ACC112 (cell line): Measurements from ENCODE around the gene SLC27A4.

ENCODE experiments used
- H2AFZ ChIP-seq: fragments of 200-600 bp; sonication (generic); one replicate; pipeline ENCODE4 v1.6.0; 2017; ENCODE audit warnings: antibody characterized with exemption, low read length; ENCODE audit not compliant: unreplicated experiment
- H3K27ac ChIP-seq: fragments of 200-600 bp; sonication (generic); 2 replicates; pipeline ENCODE4 v1.5.1; 2014; ENCODE audit warnings: low read depth, mild to moderate bottlenecking, antibody characterized with exemption, low read length, moderate library complexity
- H3K27me3 ChIP-seq: fragments of 200-600 bp; sonication (generic); 2 replicates; pipeline ENCODE4 v1.6.1; 2014; ENCODE audit warnings: mild to moderate bottlenecking, antibody characterized with exemption, low read length, moderate library complexity, mixed read lengths; ENCODE audit not compliant: insufficient read depth
- H3K36me3 ChIP-seq: fragments of 200-600 bp; sonication (generic); 2 replicates; pipeline ENCODE4 v1.6.1; 2016; ENCODE audit warnings: mild to moderate bottlenecking, antibody characterized with exemption, low read length, moderate library complexity, mixed read lengths; ENCODE audit not compliant: insufficient read depth
- H3K4me1 ChIP-seq: fragments of 200-600 bp; sonication (generic); one replicate; pipeline ENCODE4 v1.6.1; 2016; ENCODE audit warnings: low read length, mixed read lengths; ENCODE audit not compliant: insufficient read depth, unreplicated experiment, control insufficient read depth
- H3K4me3 ChIP-seq: fragments of 200-600 bp; sonication (generic); 2 replicates; pipeline ENCODE4 v1.5.1; 2014; ENCODE audit warnings: mild to moderate bottlenecking, low read depth, low read length
- H3K79me2 ChIP-seq: fragments of 200-600 bp; sonication (generic); one replicate; pipeline ENCODE4 v1.6.0; 2016; ENCODE audit warnings: low read length; ENCODE audit not compliant: control insufficient read depth, unreplicated experiment, insufficient read depth

SLC27A4 gene

DNA sequence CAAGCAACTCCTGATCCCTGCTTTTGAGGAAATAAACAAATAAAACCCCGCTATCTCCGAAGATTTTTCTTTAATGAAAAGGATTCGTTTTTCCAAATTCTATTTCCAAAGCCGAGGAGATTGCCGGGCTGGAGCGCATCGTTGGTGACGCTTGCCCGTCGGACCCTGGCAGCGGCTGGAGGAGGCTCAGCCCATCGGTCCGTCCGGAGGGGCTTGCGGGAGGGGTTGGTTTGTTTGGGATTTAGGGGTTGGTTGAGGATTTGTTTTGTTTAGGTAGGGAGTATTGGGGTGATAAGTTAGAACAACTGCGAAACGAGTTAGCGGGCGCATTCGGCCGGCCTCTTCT lies 51.6 kb downstream of the SLC27A4 start:
- peaks cover 4% of the 10 kb centered on the region for H3K27me3 ChIP-seq
- no peak overlapping the region for H3K27ac ChIP-seq
- H3K79me2 ChIP-seq: no peaks in the 10 kb centered on the region
- no peak overlapping the region for H2AFZ ChIP-seq
- H3K4me1 ChIP-seq: peaks cover 3% of the 10 kb centered on the region
- H3K4me3 ChIP-seq: no peak overlapping the region
- H3K36me3 ChIP-seq: no peaks in the 10 kb centered on the region

DNA sequence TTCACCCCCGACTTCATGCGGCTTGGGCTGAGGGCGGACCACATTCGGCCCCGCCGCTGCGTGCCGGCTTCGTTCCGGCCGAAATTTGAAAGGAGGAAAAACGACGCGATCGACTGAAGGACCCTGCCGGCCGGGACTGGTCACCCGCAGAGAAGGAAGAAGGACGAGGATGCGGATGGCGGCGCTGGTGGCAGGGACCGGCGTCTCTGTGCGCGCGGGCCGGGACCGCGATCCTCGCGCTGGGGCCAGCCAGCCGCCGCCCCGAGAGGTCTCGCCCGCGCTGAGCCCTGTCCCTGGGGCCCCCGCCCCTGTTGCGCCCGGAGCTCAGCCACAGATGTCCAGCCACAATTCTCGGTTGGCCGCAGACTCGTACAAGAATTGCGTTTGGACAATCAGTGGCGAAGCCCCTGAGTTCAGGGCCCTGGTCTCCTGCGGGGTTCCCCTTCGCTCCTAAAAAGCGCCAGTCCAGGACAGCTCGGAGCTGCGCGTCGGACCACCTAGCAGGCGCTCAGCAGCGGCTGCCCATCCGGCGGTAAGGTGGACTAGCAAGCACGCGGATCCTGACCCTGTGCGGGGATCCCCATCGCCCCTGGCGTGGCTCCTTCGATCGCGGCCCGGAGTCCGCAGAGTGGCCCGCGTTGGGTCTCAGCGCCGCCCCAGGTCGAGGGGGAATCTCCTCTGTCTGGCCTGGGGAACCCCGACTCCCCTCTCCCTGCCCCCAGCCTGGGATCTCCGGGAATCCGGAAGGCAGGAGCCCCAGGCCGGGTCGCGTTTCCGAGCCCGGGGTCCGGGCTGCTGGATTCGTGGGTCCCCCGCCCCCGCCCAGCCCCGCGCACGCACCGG lies 52.2 kb downstream of the SLC27A4 start:
- Histone ChIP-seq H3K27me3 (peaks cover 10% of the 10 kb centered on the region), H2AFZ (no peak overlapping the region), H3K36me3 (no peaks in the 10 kb centered on the region), H3K4me3 (no peak overlapping the region), H3K27ac (no peak overlapping the region), H3K79me2 (no peaks in the 10 kb centered on the region), H3K4me1 (peaks cover 7% of the 10 kb centered on the region)

GRCh38 chr9:128393145-128393775 lies 52.9 kb downstream of the SLC27A4 start:
- no peaks in the 10 kb centered on the region for H3K79me2 ChIP-seq
- H3K27me3 ChIP-seq: peaks cover 14% of the 10 kb centered on the region
- H3K4me3 ChIP-seq: no peak overlapping the region
- H2AFZ ChIP-seq: no peak overlapping the region
- H3K27ac ChIP-seq: no peak overlapping the region
- no peaks in the 10 kb centered on the region for H3K36me3 ChIP-seq
- peaks cover 7% of the 10 kb centered on the region for H3K4me1 ChIP-seq

DNA sequence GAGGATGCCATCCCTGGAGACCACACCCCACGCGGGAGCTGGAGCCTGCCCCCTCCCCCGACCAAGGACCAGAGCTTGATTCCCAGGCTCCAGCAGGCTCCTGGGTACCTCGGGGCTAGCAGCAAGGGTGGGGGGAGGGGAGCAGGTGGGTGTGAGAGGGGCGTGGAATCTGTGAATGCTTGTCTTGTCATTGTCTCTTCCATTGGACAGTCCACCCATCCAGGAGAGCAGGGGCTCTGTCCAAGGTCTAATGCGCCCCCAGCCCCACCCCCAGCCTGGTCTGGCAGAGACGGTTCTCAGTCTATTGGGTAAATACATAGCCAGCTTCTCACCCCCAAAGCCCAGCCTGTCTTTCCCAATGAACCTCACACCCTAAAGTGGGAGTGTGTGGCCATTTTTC lies 53.6 kb downstream of the SLC27A4 start:
- peaks cover 14% of the 10 kb centered on the region for H3K27me3 ChIP-seq
- H3K4me1 ChIP-seq: peaks cover 7% of the 10 kb centered on the region
- no peak overlapping the region for H3K27ac ChIP-seq
- H3K36me3 ChIP-seq: no peaks in the 10 kb centered on the region
- no peaks in the 10 kb centered on the region for H3K79me2 ChIP-seq
- H3K4me3 ChIP-seq: no peak overlapping the region
- no peak overlapping the region for H2AFZ ChIP-seq

DNA sequence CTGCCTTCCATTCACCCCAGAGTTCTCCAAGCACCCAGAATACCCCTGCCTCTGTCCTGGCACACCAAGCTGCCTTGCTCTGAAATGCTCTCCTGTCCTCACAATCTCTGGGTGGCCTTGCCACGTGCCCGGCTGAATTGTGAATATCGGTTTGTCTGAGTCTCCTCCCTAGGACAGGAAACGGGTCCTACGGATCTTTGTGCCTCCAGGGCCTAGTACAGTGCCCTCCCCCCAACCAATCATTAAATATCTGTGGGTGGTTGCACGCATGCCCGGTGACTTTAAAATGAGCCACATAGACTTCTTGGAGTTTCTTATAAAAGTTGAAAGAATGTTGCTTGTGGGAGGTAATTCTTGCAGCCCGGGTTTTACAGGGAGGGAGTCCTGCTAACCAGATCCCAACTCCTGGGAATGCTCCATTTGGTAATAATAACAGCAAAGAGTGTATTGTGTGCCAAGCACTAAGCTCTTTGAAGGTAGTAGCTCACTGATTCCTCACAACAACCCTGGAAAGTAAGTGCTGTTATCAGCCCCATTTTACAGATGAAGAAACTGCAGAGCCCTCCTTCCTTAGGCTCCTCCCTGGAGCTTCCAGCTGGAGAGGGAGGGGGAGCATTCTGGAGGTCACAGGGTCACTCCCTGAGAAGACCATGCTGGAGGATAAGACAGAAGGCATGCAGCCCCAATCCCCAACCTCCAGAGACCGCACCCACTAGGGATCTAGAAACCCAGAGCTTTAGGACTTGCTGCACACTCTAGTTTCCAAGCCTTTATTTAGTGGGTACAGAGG lies 54.2 kb downstream of the SLC27A4 start:
- Histone ChIP-seq H3K4me1 (peaks cover 7% of the 10 kb centered on the region), H3K27ac (no peak overlapping the region), H3K27me3 (peaks cover 14% of the 10 kb centered on the region), H3K4me3 (no peak overlapping the region), H3K36me3 (no peaks in the 10 kb centered on the region), H2AFZ (no peak overlapping the region), H3K79me2 (no peaks in the 10 kb centered on the region)

DNA sequence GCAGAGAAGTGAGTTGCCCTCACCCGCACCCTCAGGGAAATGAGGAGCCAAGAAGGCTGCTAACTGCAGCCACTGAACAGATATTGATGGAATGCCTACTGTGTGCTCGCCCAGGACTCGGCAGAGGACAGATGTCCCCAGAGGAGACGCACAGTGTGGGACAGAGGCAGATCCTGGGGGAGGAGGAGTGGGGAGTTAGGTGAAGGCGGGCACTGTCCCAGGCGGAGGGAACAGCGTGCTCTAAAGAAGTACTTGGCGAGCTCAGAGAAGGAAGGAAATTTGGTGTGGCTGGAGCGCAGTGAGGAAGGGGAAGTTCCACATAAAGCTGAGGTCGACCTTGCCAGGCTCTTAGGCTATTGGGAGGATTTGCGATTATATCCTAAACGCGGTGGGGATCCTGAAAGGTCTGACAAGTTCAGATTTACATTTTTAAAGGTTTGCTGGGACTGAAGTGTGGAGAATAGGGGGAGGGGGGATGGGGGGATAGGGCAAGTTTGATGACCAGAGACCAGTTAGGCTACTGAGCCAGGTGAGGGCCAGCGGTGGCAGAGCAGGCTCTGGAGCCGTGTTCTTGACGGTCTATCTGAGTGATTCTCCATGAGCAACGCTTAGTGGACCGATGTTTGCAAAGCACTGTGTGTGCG lies 56.8 kb downstream of the SLC27A4 start:
- Histone ChIP-seq H2AFZ (no peak overlapping the region), H3K79me2 (no peaks in the 10 kb centered on the region), H3K4me1 (peaks cover 7% of the 10 kb centered on the region), H3K27me3 (peaks cover 14% of the 10 kb centered on the region), H3K27ac (no peak overlapping the region), H3K4me3 (0 out of 2 replicates have a peak overlapping the region, but pooled peaks have one; percentile 26), H3K36me3 (no peaks in the 10 kb centered on the region)

- H3K27me3 ChIP-seq: peaks cover 14% of the 10 kb centered on the region
- no peaks in the 10 kb centered on the region for H3K79me2 ChIP-seq
- no peaks in the 10 kb centered on the region for H3K36me3 ChIP-seq
- H3K27ac ChIP-seq: no peak overlapping the region
- H3K4me3 ChIP-seq: no peak overlapping the region
- no peak overlapping the region for H2AFZ ChIP-seq
- peaks cover 7% of the 10 kb centered on the region for H3K4me1 ChIP-seq
These were observed 57.5 kb downstream of the SLC27A4 start for GRCh38 chr9:128397831-128398230.

DNA sequence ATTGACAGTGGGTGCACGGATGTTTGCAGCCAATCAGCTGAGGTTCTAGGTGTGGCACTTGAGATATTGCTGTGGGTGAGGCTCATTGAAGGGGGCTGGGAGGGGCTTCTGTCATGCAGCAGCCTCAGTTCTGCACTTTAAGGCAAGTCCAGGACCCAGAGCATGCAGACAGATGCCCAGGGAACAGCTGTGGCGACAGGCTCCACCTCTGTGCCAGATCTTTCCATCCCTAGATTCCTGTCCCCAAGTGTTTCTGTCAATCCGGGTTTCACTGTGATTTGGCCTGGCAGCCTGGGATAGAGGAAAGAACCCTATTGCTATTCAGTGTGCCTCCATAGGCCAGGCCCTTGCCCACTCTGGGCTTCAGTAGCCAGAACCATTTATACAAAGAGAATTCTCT lies 59.5 kb downstream of the SLC27A4 start:
- Histone ChIP-seq H3K36me3 (no peaks in the 10 kb centered on the region), H3K4me1 (peaks cover 7% of the 10 kb centered on the region), H3K27me3 (peaks cover 14% of the 10 kb centered on the region), H2AFZ (no peak overlapping the region), H3K4me3 (no peak overlapping the region), H3K27ac (no peak overlapping the region), H3K79me2 (no peaks in the 10 kb centered on the region)

DNA sequence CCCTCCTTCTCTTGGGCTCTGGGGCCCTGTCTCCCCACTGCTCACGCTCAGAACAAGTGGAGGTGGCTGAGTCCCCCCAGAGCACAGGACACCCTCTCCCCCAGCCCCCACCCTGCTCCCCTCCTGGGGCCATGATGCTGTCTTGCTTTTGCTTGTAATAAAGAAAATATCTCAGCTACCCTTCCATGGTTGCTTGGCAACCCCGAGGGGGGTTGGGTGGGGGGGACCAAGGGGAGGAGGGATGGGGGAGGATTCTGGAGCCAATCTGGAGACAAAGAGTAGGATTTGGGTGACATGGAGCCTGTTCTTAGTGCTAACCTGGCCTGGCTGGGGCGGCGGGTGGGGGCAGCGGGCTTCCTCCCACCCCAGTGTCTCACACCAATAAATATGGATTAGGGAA lies 64.2 kb downstream of the SLC27A4 start:
- Histone ChIP-seq H3K36me3 (no peaks in the 10 kb centered on the region), H3K79me2 (no peaks in the 10 kb centered on the region), H3K4me1 (peaks cover 6% of the 10 kb centered on the region), H3K27ac (no peak overlapping the region), H3K4me3 (no peak overlapping the region), H3K27me3 (no peaks in the 10 kb centered on the region), H2AFZ (no peak overlapping the region)

DNA sequence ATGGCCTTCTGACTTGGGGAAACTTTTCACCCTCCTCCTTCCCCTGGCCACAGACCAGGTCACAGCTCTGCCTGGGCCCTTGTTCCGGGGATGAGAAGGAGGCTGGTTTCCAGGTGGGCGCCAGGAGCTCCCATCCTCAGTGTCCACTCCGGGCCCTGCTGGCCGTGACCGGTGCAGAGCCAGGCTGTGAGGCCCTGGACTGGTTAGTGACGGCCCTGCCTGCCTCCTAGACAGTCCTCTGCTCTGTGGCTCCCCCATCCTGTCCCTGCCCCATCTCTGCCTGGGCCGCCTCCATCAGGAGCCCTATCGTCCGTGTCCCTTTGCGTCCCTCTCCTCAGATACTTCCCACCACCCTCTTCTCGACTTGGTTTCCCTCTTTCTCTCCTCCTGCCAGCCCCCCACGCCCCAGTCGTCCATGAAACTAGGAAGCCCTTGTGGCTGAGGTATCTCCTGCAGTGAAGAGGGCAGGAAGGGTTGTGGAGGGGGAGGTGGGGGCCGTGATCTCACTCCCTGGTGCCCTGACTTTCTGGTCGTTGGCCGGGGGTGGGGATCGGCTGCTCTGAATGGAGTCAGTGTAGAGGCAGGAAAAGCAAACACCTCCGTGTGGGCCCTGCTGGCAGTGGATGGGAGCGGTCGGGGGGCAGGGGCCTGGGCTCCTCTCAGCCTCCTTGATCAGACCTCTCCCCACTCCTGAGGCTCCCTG lies 64.9 kb downstream of the SLC27A4 start:
- Histone ChIP-seq H3K36me3 (no peaks in the 10 kb centered on the region), H3K4me1 (peaks cover 6% of the 10 kb centered on the region), H3K4me3 (no peak overlapping the region), H3K79me2 (no peaks in the 10 kb centered on the region), H3K27ac (no peak overlapping the region), H3K27me3 (no peaks in the 10 kb centered on the region), H2AFZ (no peak overlapping the region)
